Natural killer cell (primary cell): ENCODE measurements around the gene SLC26A2. TPM values are rescaled to one million over a fixed set of nuclear protein-coding genes. Genes with fewer than 3 reads are reported as not detected.

Experiments used
- ATAC-seq, 3 donors: fragments of 150-1000 bp in 2 of 3; fragments of 200-7000 bp in 1 of 3; cut with Tn5 transposase; 1 replicate in 1 of 3; 2 replicates in 2 of 3; pipeline ENCODE4 v1.10.0; 2021; ENCODE audit warnings: mild to moderate bottlenecking in 2 of 3, moderate library complexity in 2 of 3
- DNase-seq, 2 donors: peaks; one replicate each; pipeline versions ENCODE4 v3.0.0 to v3.0.0-alpha.2; 2013 to 2021; ENCODE audit warnings: mixed read lengths in 1 of 2
- H3K27ac ChIP-seq: one replicate; pipeline ENCODE4 v1.5.1; 2013; ENCODE audit warnings: mild to moderate bottlenecking, low read length
- H3K27me3 ChIP-seq: one replicate; pipeline ENCODE4 v1.6.1; 2013; ENCODE audit warnings: low read length; ENCODE audit not compliant: control insufficient read depth, insufficient read depth
- H3K36me3 ChIP-seq: one replicate; pipeline ENCODE4 v1.6.1; 2013; ENCODE audit warnings: low read length; ENCODE audit not compliant: control insufficient read depth, insufficient read depth
- H3K4me1 ChIP-seq: one replicate; pipeline ENCODE4 v1.6.1; 2013; ENCODE audit warnings: low read length; ENCODE audit not compliant: control insufficient read depth, insufficient read depth
- H3K4me3 ChIP-seq: one replicate; pipeline ENCODE4 v1.5.1; 2013; ENCODE audit warnings: low read length
- H3K9me3 ChIP-seq: one replicate; pipeline ENCODE4 v1.6.1; 2013; ENCODE audit warnings: low read length; ENCODE audit not compliant: control insufficient read depth, insufficient read depth
- H3K27ac Mint-ChIP-seq, 2 donors: one replicate each; pipeline ENCODE4 v1.8.0; 2022; ENCODE audit warnings: mild to moderate bottlenecking in 2 of 2, mixed read lengths in 2 of 2, moderate library complexity in 1 of 2
- H3K27me3 Mint-ChIP-seq, 2 donors: one replicate each; pipeline ENCODE4 v1.8.0; 2022; ENCODE audit warnings: low read depth in 2 of 2, mixed read lengths in 2 of 2
- H3K36me3 Mint-ChIP-seq: one replicate; pipeline ENCODE4 v1.8.0; 2022; ENCODE audit warnings: mixed read lengths
- H3K4me1 Mint-ChIP-seq, 2 donors: one replicate each; pipeline ENCODE4 v1.8.0; 2022; ENCODE audit warnings: mixed read lengths in 2 of 2
- H3K4me3 Mint-ChIP-seq: one replicate; pipeline ENCODE4 v1.8.0; 2022; ENCODE audit warnings: mild to moderate bottlenecking, moderate library complexity, mixed read lengths
- H3K9me3 Mint-ChIP-seq, 2 donors: one replicate each; pipeline ENCODE4 v1.8.0; 2022; ENCODE audit warnings: mixed read lengths in 2 of 2
- WGBS: methylation state at CpG from one replicate; pipeline ENCODE4 v1.1.7; 2013; ENCODE audit warnings: missing lambda C conversion rate; ENCODE audit not compliant: insufficient coverage; 5-methylcytosine and 5-hydroxymethylcytosine counted together
- intact Hi-C: fragments of 100-400 bp; cut with micrococcal nuclease; formaldehyde crosslinking; loops from one replicate; pipeline ENCODE4 v1.14.2; 2022
- total RNA-seq, 4 donors: library from RNA; stranded (reverse); fragments of 120-200 nt in 1 of 4; gene quantifications; one replicate each; pipeline versions ENCODE4 v1.2.3 to v1.2.4, GENCODE V29; 2013 to 2022
- TF ChIP-seq, protein P1 (sequence below): fragments of 200-600 bp; IDR thresholded peaks from one replicate; pipeline ENCODE4 v1.8.0; 2022; ENCODE audit warnings: antibody characterized with exemption

The SLC26A2 gene
- total RNA-seq, 3 donors from 2014 or later (not counting 1 experiment from before 2014, with no cell fraction given) = 6.2 to 10.9 (median 8.1) TPM

DNA sequence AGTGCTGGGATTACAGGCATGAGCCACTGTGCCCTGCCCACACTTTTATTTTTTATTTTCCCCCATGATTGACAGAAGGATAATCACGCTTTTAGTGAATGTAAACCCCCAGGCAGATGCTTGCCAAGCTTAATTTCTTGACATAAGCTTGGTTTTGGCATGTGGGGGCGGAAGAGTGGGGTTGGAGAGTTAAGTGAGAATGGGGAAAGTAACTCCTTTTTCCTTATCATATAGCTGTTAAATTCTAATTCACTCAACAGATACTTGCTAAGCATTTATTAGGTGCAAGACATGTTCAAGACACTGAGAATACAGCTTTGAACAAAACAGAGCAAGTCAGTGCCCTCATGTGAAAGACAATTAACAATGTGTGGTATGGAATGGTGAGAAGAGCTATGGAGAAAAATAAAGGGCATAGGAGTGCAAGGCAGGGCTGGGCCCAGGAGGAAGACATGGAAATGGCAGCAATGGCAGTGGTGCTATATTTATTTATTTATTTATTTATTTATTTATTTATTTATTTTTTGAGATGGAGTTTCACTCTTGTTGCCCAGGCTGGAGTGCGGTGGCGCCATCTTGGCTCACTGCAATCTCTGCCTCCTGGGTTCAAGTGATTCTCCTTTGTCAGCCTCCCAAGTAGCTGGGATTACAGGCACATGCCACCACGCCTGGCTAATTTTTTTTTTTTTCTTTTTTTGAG, 2.2 kb downstream of the SLC26A2 start:
- H3K4me3 Mint-ChIP-seq = no peak overlapping the region
- no peaks in the 10 kb centered on the region for H3K9me3 Mint-ChIP-seq
- Histone ChIP-seq H3K4me1 (peaks cover 17% of the 10 kb centered on the region), H3K27ac (no peak overlapping the region), H3K4me3 (no peak overlapping the region), H3K27me3 (no peaks in the 10 kb centered on the region), H3K9me3 (no peaks in the 10 kb centered on the region), H3K36me3 (no peaks in the 10 kb centered on the region)
- TF ChIP-seq, protein P1, sequence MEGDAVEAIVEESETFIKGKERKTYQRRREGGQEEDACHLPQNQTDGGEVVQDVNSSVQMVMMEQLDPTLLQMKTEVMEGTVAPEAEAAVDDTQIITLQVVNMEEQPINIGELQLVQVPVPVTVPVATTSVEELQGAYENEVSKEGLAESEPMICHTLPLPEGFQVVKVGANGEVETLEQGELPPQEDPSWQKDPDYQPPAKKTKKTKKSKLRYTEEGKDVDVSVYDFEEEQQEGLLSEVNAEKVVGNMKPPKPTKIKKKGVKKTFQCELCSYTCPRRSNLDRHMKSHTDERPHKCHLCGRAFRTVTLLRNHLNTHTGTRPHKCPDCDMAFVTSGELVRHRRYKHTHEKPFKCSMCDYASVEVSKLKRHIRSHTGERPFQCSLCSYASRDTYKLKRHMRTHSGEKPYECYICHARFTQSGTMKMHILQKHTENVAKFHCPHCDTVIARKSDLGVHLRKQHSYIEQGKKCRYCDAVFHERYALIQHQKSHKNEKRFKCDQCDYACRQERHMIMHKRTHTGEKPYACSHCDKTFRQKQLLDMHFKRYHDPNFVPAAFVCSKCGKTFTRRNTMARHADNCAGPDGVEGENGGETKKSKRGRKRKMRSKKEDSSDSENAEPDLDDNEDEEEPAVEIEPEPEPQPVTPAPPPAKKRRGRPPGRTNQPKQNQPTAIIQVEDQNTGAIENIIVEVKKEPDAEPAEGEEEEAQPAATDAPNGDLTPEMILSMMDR = no peak
- no peak for DNase-seq
- peaks cover 36 to 37% of the 10 kb centered on the region in 2 donors for H3K4me1 Mint-ChIP-seq
- 98% methylated on average over 5 of the region's 5 CpGs for WGBS
- no peaks in the 10 kb centered on the region for H3K36me3 Mint-ChIP-seq
- H3K27ac Mint-ChIP-seq = no peak overlapping the region
- no peak for ATAC-seq
- intact Hi-C loops = no loop called here
- no peaks in the 10 kb centered on the region for H3K27me3 Mint-ChIP-seq

DNA sequence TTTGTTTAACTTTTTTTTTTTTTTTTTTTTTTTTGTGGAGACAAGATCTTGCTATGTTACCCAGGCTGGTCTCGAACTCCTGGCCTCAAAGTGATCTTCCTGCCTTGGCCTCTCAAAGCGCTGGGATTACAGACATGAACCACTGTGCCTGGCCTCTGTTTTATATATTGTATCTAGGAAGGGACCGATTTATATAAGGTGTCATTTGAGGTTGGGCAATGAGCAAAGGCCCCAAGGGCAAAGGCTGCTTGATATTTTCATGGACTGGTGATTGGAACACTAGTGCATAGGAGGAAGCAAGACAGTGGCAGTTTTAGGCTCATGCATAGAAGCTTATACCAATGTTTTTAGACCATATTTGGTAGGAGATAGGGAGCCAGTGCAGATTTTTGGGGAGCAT, 3.2 kb downstream of the SLC26A2 start:
- H3K4me3 Mint-ChIP-seq = no peak overlapping the region
- WGBS = 93% methylated on average over 3 of the region's 3 CpGs
- ATAC-seq (no peak), DNase-seq (no peak)
- peaks cover 36 to 38% of the 10 kb centered on the region in 2 donors for H3K4me1 Mint-ChIP-seq
- no peak overlapping the region for H3K4me3 ChIP-seq
- no peaks in the 10 kb centered on the region for H3K36me3 ChIP-seq
- TF ChIP-seq, protein P1 = no peak
- no peak overlapping the region for H3K27ac Mint-ChIP-seq
- no peaks in the 10 kb centered on the region for H3K27me3 Mint-ChIP-seq
- peaks cover 17% of the 10 kb centered on the region for H3K4me1 ChIP-seq
- no peaks in the 10 kb centered on the region for H3K9me3 ChIP-seq
- H3K27ac ChIP-seq = no peak overlapping the region
- H3K27me3 ChIP-seq = no peaks in the 10 kb centered on the region
- intact Hi-C loops = no loop called here
- H3K36me3 Mint-ChIP-seq = no peaks in the 10 kb centered on the region
- no peaks in the 10 kb centered on the region for H3K9me3 Mint-ChIP-seq

DNA sequence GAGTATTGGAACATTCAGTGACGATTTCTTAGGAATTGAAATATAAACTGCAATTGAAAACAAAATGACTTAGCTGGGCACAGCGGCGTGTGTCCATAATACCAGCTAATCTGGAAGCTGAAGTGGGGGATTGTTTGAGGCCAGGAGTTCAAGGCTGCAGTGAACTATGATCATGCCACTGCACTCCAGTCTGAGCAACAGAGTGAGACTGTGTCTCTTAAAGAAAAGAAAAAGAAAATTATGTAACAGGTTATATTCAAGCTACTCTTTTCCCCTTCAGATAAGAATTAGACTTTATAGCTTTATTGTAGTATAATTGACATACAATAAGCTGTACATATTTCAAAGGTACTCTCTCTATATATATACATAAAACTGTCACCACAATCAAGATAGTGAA, 6.4 kb downstream of the SLC26A2 start:
- peaks cover 13 to 22% of the 10 kb centered on the region in 2 donors for H3K4me1 Mint-ChIP-seq
- H3K4me3 Mint-ChIP-seq = no peak overlapping the region
- Histone ChIP-seq H3K9me3 (no peaks in the 10 kb centered on the region), H3K4me1 (no peaks in the 10 kb centered on the region), H3K4me3 (no peak overlapping the region), H3K27ac (no peak overlapping the region), H3K27me3 (no peaks in the 10 kb centered on the region), H3K36me3 (no peaks in the 10 kb centered on the region)
- TF ChIP-seq, protein P1 = no peak
- H3K36me3 Mint-ChIP-seq = no peaks in the 10 kb centered on the region
- no peak overlapping the region for H3K27ac Mint-ChIP-seq
- no peaks in the 10 kb centered on the region for H3K9me3 Mint-ChIP-seq
- DNase-seq = no peak
- intact Hi-C loops = no loop called here
- no peaks in the 10 kb centered on the region for H3K27me3 Mint-ChIP-seq
- WGBS = 98% methylated on average over 3 of the region's 3 CpGs
- no peak for ATAC-seq
